ENCODE results near the gene LRRC51.

LRRC51 gene

GRCh38 chr11:72070491-72070890, 10.2 kb upstream of the LRRC51 start:
- no peak for DNase-seq

- no peak for DNase-seq
These were observed 8.3 kb upstream of the LRRC51 start for GRCh38 chr11:72072348-72072747.

- no peak for DNase-seq
These were observed 5.5 kb upstream of the LRRC51 start for GRCh38 chr11:72075109-72075508.

GRCh38 chr11:72075756-72076155, 4.9 kb upstream of the LRRC51 start:
- DNase-seq: no peak

GRCh38 chr11:72078477-72078876, 2.2 kb upstream of the LRRC51 start:
- no peak for DNase-seq

GRCh38 chr11:72079819-72080325, 778 bp upstream of the LRRC51 start:
- DNase-seq: no peak

GRCh38 chr11:72081184-72081644, 564 bp downstream of the LRRC51 start:
- no peak for DNase-seq

GRCh38 chr11:72081821-72082453, 1.3 kb downstream of the LRRC51 start:
- no peak for DNase-seq

- no peak for DNase-seq
These were observed 2.8 kb downstream of the LRRC51 start for GRCh38 chr11:72083414-72083813.

GRCh38 chr11:72084076-72084475, 3.4 kb downstream of the LRRC51 start:
- DNase-seq: no peak

- DNase-seq: no peak
These were observed 4.3 kb downstream of the LRRC51 start for GRCh38 chr11:72084965-72085364.

- no peak for DNase-seq
These were observed 5.1 kb downstream of the LRRC51 start for GRCh38 chr11:72085621-72086351.

GRCh38 chr11:72088076-72088808, 7.6 kb downstream of the LRRC51 start:
- DNase-seq: no peak

GRCh38 chr11:72091292-72091691, 10.6 kb downstream of the LRRC51 start:
- DNase-seq: peak; percentile 67

- no peak for DNase-seq
These were observed 18.1 kb downstream of the LRRC51 start for GRCh38 chr11:72098741-72099140.

GRCh38 chr11:72100009-72100408, 19.4 kb downstream of the LRRC51 start:
- no peak for DNase-seq

- no peak for DNase-seq
These were observed 19.8 kb downstream of the LRRC51 start for GRCh38 chr11:72100462-72100861.

GRCh38 chr11:72102162-72102561, 21.5 kb downstream of the LRRC51 start:
- no peak for DNase-seq

- DNase-seq: no peak
These were observed 21.9 kb downstream of the LRRC51 start for GRCh38 chr11:72102631-72102945.

GRCh38 chr11:72102946-72103753, 22.5 kb downstream of the LRRC51 start, which contains the start of gene LAMTOR1:
LAMTOR1 (minus strand) TSS chr11:72103297; CDS start chr11:72103224, 73 bp downstream.
- DNase-seq: peak; percentile 97

GRCh38 chr11:72103754-72104167, 23.1 kb downstream of the LRRC51 start:
- no peak for DNase-seq

- DNase-seq: no peak
These were observed 25.2 kb downstream of the LRRC51 start, which contains the start of gene TOMT for GRCh38 chr11:72105888-72106287. TOMT (plus strand) TSS chr11:72105924; CDS start chr11:72105952, 28 bp downstream.

Measured in activated CD8-positive, alpha-beta memory T cell treated with anti-CD3 and anti-CD28 coated beads, Interleukin-2, amount 50 U/mL, for 48 hours (primary cell).